AG04450 (cell line): Measurements from ENCODE around the gene GPAT2. TPM values are rescaled to one million over a fixed set of nuclear protein-coding genes. Genes with fewer than 3 reads are reported as not detected.
"Not testable (repeated sequence)": the region's sequence is repeated elsewhere in the genome, so short reads cannot be mapped to it uniquely, and the experiment has no call there.

Source experiments
- CTCF ChIA-PET: fragments of 300-600, 350-600 bp; formaldehyde crosslinking; extraction: SDS; loops from one replicate; lab custom pipeline; 2022; ENCODE audit warnings: antibody characterized with exemption, inconsistent platforms; lab: Charles Lee
- POLR2A ChIA-PET: fragments of 350-600 bp; formaldehyde crosslinking; extraction: SDS; loops from one replicate; lab custom pipeline; 2021; ENCODE audit warnings: antibody characterized with exemption, inconsistent platforms; lab: Yijun Ruan, JAX
- DNase-seq: peaks from one replicate; pipeline ENCODE4 v3.0.0-alpha.2; 2011; ENCODE audit warnings: low read depth, low spot score
- H3K27ac ChIP-seq: one replicate; pipeline ENCODE4 v1.5.1; 2012; ENCODE audit warnings: low read depth, low read length, control low read depth
- H3K27me3 ChIP-seq: one replicate; pipeline ENCODE4 v1.6.0; 2012; ENCODE audit warnings: low read length; ENCODE audit not compliant: control insufficient read depth, insufficient read depth
- H3K4me3 ChIP-seq: 2 replicates; pipeline ENCODE4 v1.5.1; 2011; ENCODE audit warnings: mild to moderate bottlenecking, low read depth, low read length, control low read depth
- H3K9me3 ChIP-seq: 2 replicates; pipeline ENCODE4 v1.5.1; 2012; ENCODE audit warnings: low read length; ENCODE audit not compliant: control insufficient read depth, insufficient read depth
- polyA plus RNA-seq: library from polyadenylated mRNA; depleted of rRNA; stranded (reverse); fragments of >200 nt; gene quantifications from 2 replicates; pipeline ENCODE4 v1.2.3, GENCODE V29; 2011
- TF ChIP-seq, protein P1 (sequence below): IDR thresholded peaks from 2 replicates; pipeline ENCODE4 v1.5.1; 2011; ENCODE audit warnings: low read depth, low read length, control low read depth, inconsistent platforms

GPAT2 gene
- polyA plus RNA-seq, 1 experiment, result 0.10 TPM

DNA sequence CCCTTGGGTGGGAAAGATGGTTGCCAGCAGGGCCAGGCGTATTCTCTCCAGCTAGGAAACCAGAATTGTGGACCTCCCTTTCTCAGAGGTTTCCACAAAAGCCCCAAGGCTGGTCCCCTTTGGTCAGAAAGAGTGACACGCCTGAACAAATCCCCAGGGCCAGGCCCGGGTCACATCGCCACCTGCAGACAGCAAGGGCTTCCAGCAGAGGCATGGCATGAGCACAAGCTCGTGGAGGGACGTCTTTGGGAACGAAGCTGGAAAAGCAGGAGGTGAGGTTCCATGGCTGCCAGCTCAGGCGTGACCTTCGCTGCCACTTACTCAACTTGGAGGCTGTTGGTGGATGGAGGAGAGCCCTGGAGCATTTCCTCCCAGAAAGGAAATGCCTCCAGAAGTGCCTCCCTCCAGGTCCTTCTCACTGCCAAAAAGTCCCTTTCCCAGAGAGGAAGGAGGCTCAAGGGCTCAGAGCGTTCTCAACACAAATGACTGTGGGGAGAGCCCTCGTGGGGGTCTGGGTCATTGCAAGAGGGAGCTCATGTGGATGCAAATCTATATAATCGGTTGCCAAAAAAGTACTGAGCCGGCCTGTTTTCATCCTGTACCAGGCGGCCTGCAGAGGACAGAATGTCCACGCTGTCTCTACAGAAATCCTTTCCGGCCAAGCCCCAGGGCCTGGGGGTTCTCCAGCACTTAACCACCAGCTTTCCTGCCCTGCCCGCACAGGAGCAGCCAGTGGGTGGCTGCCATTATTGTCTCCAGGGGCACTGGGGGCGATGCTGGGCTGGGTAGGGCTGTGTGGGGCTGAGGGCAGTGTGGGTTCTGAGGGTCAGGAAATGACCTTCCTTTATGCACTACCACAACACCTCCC lies 14.6 kb upstream of the GPAT2 start:
- H3K4me3 ChIP-seq, H3K27me3 ChIP-seq, CTCF ChIA-PET, POLR2A ChIA-PET, H3K27ac ChIP-seq, DNase-seq, H3K9me3 ChIP-seq: not testable (repeated sequence)

DNA sequence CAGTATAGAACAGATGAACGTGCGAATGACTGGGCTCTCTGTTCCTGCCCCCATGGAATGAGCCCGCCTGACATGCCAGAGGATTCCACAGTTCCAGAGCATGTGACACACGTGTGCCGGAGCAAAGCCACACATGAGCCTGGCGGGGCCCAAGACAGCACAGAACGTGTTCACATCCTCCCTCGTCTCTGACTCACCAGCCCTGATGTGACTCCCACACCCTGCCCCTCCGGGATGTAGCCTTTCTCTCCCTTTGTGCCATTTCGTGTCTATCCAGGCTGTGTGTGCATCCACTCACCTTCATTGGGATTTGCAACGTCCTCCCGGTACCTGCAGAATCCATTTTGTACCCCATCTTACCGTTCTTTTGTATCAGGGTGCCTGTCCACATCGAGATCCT lies 838 bp upstream of the GPAT2 start:
- POLR2A ChIA-PET, H3K4me3 ChIP-seq, CTCF ChIA-PET, DNase-seq, H3K9me3 ChIP-seq, H3K27me3 ChIP-seq, H3K27ac ChIP-seq: not testable (repeated sequence)

DNA sequence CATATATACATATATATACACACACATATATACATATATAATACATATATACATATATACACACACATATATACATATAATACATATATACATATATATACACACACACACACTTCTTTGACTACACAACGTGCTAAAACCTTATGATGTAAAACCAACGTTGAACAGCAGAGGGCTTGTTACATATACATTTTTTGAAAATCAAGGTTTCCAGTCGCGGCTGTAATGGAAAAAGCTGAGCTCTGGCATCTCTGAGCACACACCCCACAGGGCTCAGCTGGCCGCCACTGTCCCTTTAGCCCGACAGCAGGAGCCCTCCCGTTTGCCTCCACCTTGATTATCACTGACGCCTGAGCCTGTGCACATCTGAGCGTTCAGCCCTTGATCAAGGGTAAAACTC lies 719 bp downstream of the GPAT2 start:
- H3K4me3 ChIP-seq, H3K9me3 ChIP-seq, H3K27me3 ChIP-seq, CTCF ChIA-PET, H3K27ac ChIP-seq, POLR2A ChIA-PET, DNase-seq: not testable (repeated sequence)

DNA sequence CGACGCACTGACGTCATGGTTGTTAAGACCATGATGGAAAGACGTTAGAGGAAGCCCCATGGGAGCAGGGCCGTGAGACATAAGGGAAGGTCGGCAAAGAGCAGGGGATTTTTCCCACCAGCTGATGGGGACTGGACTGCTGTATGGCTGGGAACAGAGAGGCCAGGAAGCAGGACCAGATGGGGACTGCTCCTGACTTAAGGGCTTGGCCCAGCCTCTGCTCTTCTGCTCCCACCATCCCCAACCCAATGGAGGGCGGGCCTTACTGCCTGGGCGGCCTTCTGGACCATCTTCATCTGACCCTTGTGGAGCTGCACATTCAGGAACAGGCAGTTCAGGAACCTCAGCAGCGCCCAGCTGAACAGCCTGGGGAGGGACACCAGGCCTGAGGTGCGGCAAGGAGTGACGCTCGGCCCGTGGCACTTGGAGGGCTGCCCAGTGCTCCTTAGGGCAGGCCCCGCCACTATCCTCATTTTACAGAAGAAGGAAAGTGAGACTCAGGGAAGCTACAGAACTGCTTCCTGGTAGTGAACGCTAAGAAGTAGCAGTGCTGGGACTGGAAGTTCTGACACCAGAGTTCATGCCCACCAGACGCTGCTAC lies 6.9 kb downstream of the GPAT2 start:
- H3K27ac ChIP-seq, H3K9me3 ChIP-seq, CTCF ChIA-PET, DNase-seq, H3K27me3 ChIP-seq, H3K4me3 ChIP-seq, POLR2A ChIA-PET: not testable (repeated sequence)

DNA sequence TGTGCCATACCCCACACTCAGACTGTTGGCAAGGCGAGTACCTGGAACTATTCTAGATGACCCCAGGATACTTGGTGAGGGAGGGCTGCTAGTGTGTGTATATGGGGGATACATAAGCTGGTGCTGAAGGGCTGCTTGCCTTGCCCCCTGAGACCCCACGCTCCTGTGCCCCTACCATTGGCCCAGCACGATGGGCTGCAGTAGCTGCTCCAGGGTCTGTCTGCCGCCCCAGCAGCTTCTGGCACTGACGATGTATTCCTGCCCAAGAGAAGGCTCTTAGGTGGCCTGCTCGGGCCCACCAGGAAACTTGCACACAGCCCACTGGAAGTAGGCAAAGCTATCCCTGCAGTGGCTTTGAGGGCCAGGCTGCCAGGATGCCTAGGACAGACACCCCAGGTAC lies 9.0 kb downstream of the GPAT2 start:
- H3K4me3 ChIP-seq, H3K27ac ChIP-seq, H3K9me3 ChIP-seq, H3K27me3 ChIP-seq, CTCF ChIA-PET, DNase-seq, POLR2A ChIA-PET: not testable (repeated sequence)

DNA sequence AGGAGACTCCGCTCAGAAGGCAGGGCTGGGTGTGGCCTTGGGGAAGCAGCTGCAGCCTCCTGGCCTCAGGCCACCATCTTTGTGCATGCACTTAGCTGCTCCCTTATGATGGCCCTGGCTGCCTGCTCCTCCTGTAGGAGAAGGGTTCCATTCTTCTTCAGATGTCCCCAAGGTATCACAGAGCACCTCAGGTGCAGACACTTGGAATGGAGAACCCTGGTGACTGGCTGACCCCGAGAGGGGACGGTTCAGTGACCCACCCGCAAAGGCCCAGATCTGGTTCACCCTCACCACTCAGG lies 9.6 kb downstream of the GPAT2 start:
- POLR2A ChIA-PET, result no interaction called here
- DNase-seq, result no peak
- Histone ChIP-seq H3K27me3 (no peaks in the 10 kb centered on the region), H3K4me3 (no peak overlapping the region), H3K9me3 (no peaks in the 10 kb centered on the region), H3K27ac (no peak overlapping the region)
- TF ChIP-seq, protein P1, sequence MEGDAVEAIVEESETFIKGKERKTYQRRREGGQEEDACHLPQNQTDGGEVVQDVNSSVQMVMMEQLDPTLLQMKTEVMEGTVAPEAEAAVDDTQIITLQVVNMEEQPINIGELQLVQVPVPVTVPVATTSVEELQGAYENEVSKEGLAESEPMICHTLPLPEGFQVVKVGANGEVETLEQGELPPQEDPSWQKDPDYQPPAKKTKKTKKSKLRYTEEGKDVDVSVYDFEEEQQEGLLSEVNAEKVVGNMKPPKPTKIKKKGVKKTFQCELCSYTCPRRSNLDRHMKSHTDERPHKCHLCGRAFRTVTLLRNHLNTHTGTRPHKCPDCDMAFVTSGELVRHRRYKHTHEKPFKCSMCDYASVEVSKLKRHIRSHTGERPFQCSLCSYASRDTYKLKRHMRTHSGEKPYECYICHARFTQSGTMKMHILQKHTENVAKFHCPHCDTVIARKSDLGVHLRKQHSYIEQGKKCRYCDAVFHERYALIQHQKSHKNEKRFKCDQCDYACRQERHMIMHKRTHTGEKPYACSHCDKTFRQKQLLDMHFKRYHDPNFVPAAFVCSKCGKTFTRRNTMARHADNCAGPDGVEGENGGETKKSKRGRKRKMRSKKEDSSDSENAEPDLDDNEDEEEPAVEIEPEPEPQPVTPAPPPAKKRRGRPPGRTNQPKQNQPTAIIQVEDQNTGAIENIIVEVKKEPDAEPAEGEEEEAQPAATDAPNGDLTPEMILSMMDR, result no peak
- CTCF ChIA-PET, result interaction anchor here (0.6 to 1.0 kb wide), 3 partner anchors 92 to 388 kb away, joined by 3 to 5 read pairs (median 4); partner anchors contain the start of gene ADRA2B

DNA sequence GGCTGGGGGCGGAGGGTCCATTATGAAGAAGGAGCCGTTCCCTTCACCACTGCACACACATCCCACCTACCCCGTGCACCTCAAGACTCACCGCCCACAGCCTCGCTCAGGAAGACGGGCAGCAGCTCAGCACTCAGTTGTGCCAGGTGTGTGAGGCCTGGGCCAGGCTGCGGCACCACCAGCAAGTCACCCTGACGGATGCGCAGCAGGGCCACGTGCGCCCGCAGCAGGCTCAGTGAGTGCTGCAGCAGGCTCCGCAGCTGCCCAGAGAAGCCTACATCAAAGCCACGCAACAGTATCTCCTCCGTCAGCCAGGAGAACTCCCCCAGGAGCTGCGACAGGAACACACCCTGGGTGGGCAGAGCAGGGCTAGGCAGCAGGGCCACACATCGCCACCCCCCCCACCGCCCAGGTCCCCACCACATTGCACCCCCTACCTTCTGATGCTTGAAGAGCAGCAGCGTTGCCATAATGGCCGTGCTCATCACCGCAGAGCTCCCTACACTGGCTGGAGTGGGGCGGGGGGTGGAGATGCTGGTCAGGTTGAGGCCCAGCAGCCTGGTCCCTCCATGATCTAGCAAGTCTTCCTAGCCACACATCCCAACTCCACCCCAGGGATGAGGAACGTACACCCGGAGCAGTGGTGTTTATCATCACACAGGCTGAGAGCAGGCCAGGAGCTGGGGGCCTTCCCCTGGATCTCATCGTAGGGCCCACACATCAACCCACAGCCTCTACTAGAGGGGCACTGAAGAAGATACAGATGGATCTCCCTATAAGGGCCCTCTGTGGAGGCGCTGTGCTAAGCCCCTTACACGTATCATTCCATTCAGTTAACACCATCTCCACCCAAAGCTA lies 10.2 kb downstream of the GPAT2 start:
- Histone ChIP-seq H3K4me3 (no peak overlapping the region), H3K27ac (no peak overlapping the region), H3K27me3 (no peaks in the 10 kb centered on the region), H3K9me3 (no peaks in the 10 kb centered on the region)
- ChIA-PET CTCF (interaction anchor here (0.6 to 1.2 kb wide), 4 partner anchors 92 to 388 kb away, joined by 3 to 5 read pairs (median 4); partner anchors contain the start of gene ADRA2B), POLR2A (no interaction called here)
- no peak for DNase-seq
- TF ChIP-seq, protein P1, result no peak

DNA sequence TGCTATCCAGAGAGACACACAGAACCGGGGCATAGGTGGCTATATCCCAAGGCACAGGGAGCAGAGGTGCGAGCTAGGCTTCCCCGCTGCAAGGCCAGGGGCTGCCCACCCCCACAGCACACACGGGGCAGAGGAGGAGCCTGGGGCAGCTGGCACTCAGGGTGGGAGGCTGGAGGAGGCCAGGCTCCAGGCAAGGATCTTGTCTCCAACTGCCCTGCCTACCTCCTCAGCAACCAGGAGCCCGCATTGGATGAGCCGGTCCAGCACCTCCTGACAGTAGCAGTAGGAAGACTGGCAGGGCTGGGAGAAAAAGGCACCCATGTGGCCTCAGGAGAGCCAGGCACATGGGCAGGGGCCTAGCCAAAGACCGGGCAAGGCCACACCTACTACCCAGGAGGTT lies 11.0 kb downstream of the GPAT2 start:
- H3K27me3 ChIP-seq, H3K27ac ChIP-seq, H3K4me3 ChIP-seq, H3K9me3 ChIP-seq, DNase-seq, POLR2A ChIA-PET: not testable (repeated sequence)
- CTCF ChIA-PET, result interaction anchor here (0.6 to 2.3 kb wide), 5 partner anchors 92 to 184 kb away, joined by 3 to 34 read pairs (median 4); partner anchors contain the start of gene ADRA2B
